NT2/D1 (cell line): Measurements from ENCODE around the gene BMPR1A.

Source experiments
- YY1 ChIP-seq: IDR thresholded peaks from 2 replicates; pipeline ENCODE4 v1.6.1; 2011; ENCODE audit not compliant: insufficient read length, insufficient read depth
- ZNF274 ChIP-seq: IDR thresholded peaks from 2 replicates; pipeline ENCODE4 v1.6.1; 2011; ENCODE audit warnings: mild to moderate bottlenecking, low read depth, low read length

GRCh38 chr10:86946213-86947155 is 190.1 kb downstream of the BMPR1A start:
- TF ChIP-seq YY1, result no peak
- no peak for TF ChIP-seq ZNF274
